Loucy (cell line): Measurements from ENCODE around the gene CRACDL.

Source experiments
- CTCF ChIP-seq: fragments of 200-600 bp; sonication (generic); conservative IDR thresholded peaks from 2 replicates; pipeline ENCODE4 v1.5.1; 2014; ENCODE audit warnings: mild to moderate bottlenecking, antibody characterized with exemption, low read length
- EZH2phosphoT487 ChIP-seq: fragments of 200-600 bp; IDR thresholded peaks from 2 replicates; pipeline ENCODE4 v1.6.1; 2018; ENCODE audit warnings: antibody characterized with exemption, mild to moderate bottlenecking, moderate library complexity, borderline replicate concordance

GRCh38 chr2:98778741-98779483 lies 157.1 kb downstream of the CRACDL start:
- TF ChIP-seq CTCF (no peak), EZH2phosphoT487 (no peak)
